ENCODE measurements around the gene CHD9.

CHD9 gene

DNA sequence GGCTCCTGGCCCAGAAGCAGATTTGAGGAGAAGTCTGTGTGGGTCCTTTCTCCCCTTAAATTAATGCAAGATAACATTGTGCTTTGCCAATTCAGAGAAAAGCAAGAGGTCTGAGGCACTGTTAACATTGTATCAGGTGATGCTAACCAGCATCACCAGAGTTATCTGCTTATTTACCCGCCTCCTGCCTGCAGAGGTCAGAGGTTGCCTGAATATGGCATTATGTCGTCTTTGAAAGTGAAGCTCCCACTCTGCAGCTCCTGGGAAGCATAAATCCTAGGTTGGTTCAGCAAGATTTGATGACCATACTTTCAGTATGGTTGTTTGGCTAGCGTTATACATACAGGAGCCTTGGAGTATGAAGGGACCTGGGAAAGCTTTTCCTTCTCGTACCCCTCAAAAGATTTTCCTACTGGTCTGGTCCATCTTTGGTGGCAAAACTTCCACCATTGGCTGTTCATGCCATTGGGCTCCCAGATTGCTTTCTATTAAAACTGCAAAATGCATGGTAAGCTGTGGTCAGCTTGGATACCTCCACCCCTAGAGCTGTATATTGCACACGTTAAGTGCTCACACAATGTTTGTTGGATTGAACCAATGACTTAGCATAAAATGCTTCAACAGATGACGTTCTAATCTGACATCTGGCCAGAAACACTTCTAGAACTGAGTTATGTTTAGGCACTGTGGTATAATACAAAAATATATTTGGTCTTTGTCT is 24.1 kb downstream of the CHD9 start:
- DNase-seq, result no peak

DNA sequence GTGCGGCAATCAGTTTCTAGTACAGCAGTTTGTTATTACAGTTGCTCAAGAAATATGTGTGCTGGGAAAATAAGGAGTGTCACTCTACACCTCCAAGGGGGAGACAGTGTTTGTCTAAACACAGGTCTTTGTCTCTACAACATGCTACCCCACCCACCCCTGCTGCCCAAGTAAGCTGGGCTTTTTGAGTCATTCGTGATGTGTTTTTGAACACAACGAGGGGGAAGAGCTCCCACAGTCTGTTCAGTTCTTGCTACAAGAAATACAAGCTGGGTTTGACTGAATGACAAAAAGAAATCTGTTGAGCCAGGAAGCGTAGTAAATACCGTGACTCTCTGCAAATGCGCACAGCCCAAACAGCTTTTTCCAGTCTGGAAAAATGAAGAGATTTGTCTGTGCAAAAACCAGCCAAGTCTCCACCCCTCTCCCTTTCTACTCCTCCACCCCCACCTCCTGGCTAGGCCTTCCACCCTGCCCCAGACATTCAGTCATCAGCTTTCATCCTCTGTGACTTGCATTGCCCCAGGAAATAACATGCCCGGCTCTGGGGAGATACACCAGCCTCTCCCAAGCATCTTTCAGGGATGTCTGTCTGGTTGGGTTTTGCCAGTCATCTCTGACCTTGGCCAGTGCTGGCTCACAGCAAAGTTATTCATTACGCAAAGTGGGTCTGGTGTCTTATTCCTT is 25.7 kb downstream of the CHD9 start:
- DNase-seq, result no peak

DNA sequence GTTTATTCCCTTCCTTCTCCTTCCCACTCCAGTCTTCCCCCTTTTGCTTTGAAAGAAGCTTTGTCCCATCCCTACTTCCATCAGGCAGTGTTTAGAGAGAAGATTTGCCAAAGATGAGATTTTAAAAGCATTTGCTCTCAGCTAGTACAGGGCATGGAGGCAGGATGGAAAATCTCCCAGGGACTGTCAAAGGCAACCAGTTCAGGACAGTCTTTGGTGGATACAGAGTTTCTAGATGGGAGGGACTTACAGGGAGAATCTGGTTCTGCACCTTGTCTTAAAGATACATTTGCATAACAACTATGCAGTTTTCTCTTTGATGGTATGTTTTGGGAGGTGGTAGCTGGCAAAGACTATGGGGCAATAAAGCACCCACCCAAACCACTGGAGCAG is 26.2 kb downstream of the CHD9 start:
- DNase-seq, result no peak

DNA sequence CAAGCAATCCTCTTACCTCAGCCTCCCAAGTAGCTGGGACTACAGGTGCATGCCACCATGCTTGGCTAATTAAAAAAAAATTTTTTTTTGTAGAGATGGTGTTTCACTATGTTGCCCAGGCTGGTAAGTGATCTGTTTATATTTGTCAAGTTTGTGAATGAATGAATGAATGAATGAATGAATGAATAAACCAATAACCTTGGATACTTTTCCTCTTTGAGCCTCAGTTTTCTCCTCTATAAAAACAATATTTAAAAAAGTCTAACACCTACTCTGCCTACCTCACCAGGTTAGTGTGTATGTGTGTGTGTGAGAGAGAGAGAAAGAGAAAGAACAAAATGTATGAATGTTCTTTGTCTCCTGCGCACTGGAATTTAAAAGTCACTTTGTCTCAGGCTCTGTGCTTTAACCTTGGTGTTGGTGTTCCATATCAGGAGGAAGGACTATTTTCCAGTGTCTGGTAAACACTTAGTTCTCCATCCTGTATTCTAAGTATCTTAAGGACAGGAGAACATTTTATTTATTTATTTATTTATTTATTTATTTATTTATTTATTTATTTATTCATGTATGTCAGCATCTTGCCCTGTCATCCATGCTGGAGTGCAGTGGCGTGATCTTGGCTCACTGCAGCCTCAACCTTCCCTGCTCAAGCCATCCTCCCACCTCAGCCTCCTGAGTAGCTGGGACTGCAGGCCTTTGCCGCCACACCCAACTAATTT is 27.1 kb downstream of the CHD9 start:
- no peak for DNase-seq

DNA sequence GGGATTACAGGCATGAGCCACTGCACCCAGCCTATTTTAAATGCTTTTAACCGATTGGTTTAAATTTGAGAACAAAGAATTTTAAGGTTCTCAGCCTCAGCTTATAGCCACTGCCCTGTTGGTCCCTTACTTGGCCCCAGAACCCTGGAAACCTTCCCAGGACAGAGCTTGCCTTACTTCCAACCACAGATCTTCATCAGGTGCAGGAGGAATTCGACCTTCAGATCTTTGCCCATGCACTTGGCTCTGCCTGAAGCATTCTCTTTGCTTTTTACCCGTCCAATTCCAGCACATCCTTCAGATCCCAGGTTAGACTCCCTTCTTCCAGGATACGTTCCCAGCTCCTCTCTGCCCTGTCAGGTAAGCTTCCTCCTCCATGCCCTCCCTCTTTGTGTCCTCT is 27.7 kb downstream of the CHD9 start:
- DNase-seq, result no peak

DNA sequence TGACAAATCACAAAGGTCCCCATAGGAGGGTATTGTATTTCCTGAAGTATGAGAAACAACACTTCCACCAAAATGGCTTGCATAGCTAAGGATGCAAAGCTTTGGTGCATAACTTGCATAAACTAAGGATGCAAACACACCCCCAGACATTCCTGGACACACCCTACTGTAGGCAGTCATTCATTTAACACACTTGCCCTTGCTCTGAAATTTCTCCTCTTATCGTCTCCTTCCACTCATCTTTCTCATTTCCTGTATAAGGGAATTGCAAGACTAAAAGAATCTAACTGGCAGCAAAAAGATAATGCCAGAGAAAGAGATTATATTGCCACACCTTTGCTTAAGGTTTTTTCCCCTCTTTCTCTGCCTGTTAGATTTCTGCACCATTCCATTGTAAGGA is 28.3 kb downstream of the CHD9 start:
- no peak for DNase-seq

DNA sequence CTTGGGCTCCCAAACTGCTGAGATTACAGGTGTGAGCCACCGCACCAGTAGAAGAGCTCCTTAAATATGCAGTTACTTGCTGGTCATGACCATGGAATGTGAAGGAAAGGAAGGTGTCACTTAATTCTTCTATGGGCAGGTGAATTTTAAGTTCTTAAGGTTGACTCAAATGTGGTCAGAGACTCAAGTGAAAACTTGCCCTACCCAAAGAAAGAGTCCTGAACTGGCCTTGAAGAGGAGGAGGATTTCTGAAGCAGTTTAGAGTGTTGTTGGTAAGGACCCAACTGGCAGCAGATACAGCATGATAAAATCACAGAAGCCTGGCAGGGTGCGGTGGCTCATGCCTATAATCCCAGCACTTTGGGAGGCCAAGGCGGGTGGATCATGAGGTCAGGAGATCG is 29.4 kb downstream of the CHD9 start:
- no peak for DNase-seq

DNA sequence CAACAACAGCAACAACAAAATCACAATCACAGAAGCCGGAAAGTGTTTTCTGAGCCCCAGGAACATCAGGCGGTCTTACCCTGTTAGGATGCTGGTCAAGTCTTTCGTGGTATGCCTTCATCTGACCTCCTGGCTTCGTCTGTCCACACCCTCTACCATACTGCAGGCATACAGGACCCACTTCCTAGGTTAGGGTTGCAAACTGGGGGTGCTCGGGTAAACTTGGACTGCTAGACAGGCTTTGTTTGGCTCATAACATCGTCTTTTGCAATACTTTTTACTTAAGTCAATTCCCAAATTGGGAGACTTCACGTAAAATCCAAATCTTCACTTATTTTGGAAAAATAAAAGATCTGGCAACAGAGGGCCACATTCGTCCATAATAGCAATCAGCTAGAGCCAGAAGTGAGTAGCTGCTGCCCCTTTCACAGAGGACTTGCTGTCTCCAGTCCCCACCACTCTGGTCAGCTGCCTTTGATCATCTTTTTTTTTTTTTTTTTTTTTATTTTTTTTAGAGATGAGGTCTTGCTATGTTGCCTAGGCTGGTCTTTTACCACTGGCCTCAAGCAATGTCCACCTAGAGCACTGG is 30.0 kb downstream of the CHD9 start:
- DNase-seq, result no peak

DNA sequence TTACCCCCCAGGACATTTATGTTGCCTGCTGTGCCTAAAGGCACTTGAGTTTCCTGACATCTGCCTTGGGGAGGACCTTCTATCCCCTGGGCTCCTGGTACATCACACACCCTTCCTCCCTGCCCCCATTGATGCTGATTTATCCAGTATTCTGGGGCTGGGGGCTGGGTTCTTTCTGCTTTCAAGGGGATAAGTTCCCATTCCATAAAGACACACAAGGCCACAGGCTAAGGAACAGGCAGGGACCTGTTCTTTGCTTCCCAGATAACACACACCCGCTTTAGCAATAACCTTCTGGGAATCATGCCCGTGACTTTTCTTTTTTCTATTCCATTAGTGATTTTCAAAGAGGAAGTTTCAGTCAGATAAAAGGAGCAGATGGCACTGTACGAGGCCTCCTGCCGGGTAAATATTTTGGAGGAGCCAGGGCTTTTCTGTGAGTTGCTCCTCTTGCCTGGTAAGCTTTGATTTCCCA is 30.6 kb downstream of the CHD9 start:
- DNase-seq, result no peak

DNA sequence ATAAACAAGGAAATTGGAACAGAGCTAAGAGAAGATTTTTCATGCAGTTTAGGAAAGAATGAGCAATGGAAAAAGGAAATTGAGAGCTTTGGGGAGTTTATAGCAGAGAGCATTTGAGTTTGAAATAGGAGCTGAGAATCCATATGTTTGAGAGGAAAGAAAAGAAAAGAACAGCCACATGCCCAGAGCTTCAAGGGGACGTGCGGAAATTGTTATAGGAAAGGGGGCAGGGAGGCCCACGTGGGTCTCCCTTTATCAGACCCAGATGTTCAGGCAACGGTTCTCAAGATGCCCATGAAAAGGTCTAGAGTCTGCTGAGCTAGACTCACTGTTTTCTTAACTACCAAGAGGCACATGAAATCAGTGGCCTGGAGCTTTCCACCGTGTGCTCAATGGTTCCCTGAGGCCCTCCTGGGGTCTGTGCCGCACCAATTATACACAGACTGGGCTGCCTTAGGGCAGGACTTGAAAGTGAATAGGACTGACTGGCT is 31.2 kb downstream of the CHD9 start:
- no peak for DNase-seq

DNA sequence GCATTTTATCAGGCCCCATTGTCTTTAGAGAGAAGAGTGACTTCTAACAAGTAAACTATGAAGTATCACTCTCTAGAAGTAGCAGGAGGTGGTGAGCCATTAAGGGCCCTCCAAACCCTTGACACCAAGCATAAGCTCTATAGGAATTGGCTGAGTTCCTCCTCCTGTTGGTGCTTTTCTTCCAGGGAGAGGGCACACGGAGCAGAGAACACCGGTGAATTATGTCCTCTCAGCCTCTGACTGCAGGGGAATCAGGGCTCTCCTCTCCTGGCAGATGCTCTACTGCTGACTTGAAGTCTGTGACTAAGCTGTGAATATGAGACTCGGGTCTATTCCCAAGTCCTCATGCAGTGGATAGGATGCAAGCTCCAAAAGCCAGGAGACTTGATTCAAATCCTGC is 32.3 kb downstream of the CHD9 start:
- peak in 1 of 2 experiments; percentile 6 for DNase-seq

DNA sequence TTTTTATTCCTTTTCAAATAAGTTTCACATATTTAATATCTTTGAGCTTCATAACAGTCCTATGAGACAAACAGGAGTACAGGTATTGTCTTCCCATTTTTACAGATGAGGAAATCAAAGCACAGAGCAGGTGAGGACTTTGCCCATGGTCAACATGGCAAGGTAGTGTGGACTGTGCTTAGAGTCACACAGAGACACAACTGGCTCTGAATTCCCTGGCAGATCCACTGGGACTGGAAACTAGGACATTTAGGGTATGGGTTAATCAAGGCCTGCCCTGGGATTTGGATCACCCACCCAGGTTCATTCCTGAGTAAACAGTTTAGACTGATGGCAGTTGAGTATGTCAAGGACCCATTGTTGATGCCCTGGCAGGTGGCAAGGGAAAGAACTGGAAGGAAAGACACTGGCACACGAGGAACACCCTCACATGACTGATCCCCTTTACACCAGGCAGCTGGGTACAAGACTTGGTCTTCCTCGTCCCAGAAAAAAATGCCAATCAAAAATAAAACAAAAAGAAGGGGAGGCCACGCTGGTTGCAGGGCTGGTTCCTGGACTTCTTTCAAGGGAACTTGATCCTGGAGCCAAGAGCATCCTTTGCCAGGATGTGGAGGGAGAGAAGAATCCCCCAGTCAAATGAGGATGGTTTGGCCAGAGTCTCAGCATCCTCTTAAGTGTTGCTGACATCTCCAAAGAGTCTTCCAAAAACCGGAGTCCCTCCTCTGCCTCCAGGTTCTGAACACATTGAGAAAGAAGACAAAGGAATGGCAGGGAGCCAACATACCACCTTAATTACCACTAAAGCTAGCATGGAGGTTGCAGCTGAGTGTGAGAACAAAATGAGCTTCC is 34.9 kb downstream of the CHD9 start:
- DNase-seq, result peak in 1 of 2 experiments; percentile 4

DNA sequence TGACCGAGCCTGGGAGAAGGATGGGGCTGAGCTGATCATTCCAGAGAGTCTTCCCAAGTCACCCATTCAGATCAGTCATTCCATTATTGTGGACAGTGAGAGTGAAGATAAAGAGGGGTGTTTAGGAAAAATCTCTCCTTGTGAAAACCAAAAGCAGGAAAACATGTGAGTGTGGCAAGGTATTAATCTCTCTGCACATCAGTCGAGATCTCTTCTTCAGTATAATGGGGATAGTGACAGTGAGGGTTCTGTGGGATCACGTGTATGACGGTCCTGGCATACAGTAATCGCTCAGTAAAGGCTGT is 35.4 kb downstream of the CHD9 start:
- no peak for DNase-seq

DNA sequence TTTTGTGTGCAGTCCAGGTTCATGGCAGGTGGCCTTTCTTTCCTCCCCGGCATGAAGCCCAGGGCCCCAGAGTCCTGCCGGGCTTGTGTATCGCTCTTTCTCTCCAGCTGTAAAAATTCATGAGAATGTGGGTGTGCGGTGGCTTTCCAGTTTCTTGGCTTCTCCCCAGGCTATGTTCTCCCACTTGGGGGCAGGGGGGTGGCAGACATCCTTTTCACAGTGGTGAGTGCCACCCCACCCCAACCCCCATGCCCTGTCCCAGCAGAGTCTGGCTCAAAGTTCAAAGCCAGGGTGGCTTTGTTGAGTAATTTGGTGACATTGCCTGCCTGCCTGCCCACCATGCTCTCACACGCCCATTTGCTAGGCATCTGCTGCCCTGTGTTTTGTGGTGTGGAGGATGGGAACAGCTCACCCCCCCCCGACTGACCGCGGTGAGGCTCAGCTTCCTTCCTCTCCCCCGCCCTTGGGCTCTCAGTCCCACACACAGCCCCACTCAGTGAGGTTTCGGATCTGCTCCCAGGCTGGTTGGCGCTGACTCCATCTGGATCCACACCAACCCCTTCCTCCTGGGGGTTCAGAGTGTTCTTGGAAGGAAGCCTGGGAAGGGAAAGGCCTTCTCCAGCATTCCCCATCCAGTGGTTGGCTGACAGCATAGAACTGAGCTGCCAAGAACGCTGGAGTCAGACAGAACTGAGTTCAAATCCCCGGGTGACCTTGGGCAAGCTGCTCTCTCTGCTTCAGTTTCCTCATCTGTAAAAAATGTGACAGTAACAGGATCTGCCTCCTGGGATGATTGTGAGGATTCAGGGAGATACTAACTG is 36.0 kb downstream of the CHD9 start:
- peak in 1 of 2 experiments; percentile 8 for DNase-seq

DNA sequence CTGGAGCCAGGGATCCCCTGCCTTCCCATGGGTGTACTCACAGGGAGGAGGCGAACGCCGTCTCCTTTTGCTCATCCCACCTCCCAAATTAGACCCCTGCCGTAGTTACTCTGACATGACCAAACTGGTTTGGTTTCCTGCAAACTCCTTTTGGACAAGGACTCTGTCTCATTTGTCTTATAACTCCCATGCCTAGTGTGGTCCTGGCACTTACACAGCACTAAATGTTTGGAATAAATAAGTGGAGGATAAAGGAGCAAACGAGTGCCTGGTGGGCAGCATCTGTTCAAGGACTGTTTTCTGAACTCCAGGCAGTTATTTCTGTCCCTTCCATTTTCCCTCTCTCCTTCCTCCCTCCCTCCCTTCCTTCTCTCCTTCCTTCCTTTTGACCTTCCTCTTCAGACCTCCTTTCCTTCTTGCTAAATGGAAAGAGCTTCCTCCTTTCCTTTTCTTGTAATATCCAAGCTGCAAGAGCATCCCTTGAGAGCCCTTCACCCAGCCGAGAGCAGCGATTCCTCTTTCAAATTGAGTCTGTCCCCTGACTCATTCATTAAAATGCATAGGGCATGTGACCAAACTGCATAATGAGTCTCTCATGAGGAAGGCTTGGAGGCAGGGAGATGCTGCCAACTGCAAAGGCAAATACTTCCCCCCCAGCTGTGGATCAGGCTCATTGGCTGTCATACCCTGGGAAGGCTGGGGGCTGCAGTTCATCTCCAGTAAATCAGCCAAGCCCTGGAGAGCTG is 36.8 kb downstream of the CHD9 start:
- peak; percentile 94 to 95 for DNase-seq

DNA sequence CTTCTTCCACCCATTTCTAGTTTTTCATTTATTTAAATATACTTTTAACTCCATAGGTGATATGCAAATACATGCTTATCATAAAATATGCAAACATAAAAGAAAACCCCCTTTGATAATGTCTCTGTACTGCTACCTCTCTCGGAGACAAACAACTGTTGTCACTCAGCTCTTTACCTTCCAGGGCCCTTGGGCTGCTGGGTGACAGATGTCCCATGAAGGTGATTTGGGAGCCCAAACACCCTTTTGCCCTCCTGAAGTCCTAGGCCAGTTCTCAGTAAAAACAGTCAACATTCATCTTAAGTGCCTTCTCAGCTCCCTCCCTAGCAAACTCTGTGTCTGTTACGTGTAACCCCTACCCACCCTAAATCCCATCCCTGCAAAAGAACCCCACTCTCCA is 37.5 kb downstream of the CHD9 start:
- no peak for DNase-seq

DNA sequence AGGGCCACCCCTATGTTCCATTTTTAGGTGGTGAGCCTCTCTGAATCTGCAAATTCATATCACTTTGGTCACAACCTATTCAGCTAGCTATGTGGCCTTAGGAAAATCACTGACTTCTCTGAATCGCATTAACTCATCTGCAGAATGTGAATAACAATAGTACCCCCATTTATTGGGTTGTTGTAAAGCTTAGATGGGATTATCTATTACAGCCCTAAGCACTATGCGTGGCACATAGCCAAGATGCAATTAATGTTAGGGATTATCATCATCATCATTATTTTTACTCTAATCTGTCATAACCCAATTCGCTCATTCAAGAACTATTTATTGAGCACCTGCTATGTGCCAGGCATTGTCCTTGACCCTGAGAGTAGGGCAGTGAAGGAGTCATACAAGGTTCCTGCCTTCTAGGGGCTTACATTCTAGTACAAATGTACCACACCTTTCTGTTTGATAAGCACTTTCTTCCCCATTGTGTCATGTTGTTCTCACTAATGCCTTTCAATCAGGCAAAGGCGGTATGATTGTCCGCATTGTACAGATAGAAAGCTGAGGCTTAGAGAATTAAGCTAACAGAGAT is 38.5 kb downstream of the CHD9 start:
- no peak for DNase-seq

DNA sequence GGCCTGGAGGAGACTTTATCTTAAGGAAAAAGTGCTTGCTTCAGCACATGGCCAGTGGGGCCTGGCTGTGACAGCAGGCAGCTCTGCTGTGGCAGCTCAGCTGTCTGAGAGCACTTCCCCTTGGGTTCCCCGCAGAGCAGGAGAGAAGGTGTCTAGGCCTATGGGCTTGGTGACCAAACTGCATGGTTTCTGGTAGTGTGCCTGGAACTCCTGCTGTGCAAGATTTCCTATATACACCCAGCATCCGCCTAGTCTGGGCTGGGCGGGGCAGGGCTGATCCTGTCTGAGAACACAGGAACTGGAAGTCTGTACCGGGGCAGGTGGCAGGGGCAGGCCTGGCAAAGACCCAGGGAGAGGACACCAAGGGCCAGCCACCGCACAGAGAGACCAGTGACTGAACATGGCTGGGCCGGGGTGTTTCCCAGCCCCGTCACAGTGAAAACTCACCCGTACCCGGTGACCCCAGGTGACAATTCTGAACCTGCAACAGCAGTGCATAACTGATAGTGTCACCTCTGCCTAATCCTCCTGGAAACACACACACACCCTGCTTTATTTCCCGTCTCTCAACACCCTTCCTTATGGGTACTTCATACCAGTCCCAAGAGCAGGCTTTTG is 39.3 kb downstream of the CHD9 start:
- DNase-seq, result peak in 1 of 2 experiments; percentile 40

DNA sequence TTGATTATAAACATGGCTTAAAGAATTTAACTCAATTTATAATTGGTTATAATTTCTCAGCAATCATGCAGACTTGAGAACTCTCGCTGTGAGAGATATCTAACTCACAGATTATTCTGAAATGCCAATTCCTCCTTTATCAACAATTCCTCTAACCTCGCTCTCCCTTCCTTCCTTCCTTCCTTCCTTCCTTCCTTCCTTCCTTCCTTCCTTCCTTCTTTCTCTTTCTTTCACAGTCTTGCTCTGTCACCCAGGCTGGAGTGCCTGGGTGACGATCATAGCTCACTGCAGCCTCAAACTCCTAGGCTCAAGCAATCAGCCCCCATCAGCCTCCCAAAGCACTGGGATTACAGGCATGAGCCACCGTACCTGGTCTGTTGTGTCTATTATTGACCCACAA is 42.4 kb downstream of the CHD9 start:
- no peak for DNase-seq
